ENCODE data around the gene EXOSC10. TPM values are rescaled to one million over a fixed set of nuclear protein-coding genes. Genes with fewer than 3 reads are reported as not detected.

EXOSC10 gene
- total and polyA plus RNA-seq, 12 donors, result 18.4 to 34.7 (median 21.4) TPM

DNA sequence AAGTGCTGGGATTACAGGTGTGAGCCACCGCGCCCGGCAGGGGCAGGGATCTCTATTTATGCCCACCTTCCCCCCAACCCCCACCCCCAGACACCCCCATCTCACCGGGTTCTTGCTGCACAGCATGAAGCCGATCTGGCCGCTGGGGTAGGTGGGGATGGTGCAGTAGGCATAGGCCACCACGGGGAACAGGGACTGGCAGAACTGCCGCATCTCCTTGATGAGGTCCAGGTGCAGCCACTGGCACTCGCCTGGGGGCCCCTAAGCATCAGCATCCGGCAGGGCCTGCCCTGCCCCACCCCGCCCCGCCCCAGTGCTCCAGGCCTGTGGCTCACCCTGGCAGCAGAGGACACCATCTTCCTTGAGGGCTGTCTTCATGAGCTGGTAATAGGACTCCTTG, 44.0 kb downstream of the EXOSC10 start:
- 95 to 98% methylated on average over 12 of the region's 12 CpGs for WGBS, 2 donors
- Histone ChIP-seq H3K4me3 (no peak overlapping the region), H3K36me3 (peaks cover 0 to 48% (median 13%) of the 10 kb centered on the region in 9 donors), H3K9me3 (no peaks in the 10 kb centered on the region), H3K27me3 (no peaks in the 10 kb centered on the region), H3K27ac (no peak overlapping the region), H3K4me1 (peaks cover 8 to 35% (median 15%) of the 10 kb centered on the region in 9 donors)
- ATAC-seq (no peak), DNase-seq (no peak)
- no peak for TF ChIP-seq CTCF (IDR thresholded peaks at IDR 0.05)
- intact Hi-C loops (cut with DNase I), result loop anchor here in 1 of 10 donors (10.0 kb wide), 1 partner anchor 669 kb away; no protein-coding TSS in a partner anchor

DNA sequence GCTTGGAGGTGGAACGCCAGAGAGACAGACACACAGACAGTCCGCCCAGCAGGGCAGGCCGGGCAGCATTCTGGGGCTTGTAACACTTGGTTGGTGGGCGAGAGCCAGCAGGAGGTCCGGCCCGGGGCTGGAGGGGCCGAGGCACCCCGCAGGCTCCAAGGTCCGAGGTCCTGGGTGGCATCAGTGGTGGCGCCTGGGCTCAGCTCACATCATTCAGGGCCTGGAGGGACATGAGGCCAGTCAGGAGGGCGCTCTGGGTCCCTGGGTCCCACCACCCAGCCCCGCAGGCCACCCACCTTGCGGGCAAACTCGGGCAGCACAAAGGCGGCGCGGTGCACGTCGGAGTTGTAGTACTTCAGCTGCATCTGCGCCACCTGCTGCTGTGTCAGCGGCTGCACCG, 45.0 kb downstream of the EXOSC10 start:
- H3K27me3 ChIP-seq, result no peaks in the 10 kb centered on the region
- WGBS, 2 donors, result 90 to 93% methylated on average over 22 of the region's 22 CpGs
- no peak overlapping the region for H3K27ac ChIP-seq
- H3K4me3 ChIP-seq, result no peak overlapping the region
- TF ChIP-seq CTCF (IDR thresholded peaks at IDR 0.05), result no peak
- intact Hi-C loops (cut with DNase I), result loop anchor here in 1 of 10 donors (10.0 kb wide), 1 partner anchor 670 kb away; no protein-coding TSS in a partner anchor
- peaks cover 7 to 33% (median 11%) of the 10 kb centered on the region in 9 donors for H3K4me1 ChIP-seq
- H3K36me3 ChIP-seq, result peaks cover 0 to 48% (median 13%) of the 10 kb centered on the region in 9 donors
- H3K9me3 ChIP-seq, result no peaks in the 10 kb centered on the region
- peak in 1 of 8 donors; percentile 8 for ATAC-seq
- no peak for DNase-seq

- Histone ChIP-seq H3K27me3 (no peaks in the 10 kb centered on the region), H3K36me3 (peaks cover 0 to 48% (median 13%) of the 10 kb centered on the region in 9 donors), H3K9me3 (no peaks in the 10 kb centered on the region), H3K4me3 (no peak overlapping the region), H3K27ac (no peak overlapping the region), H3K4me1 (peaks cover 6 to 29% (median 8%) of the 10 kb centered on the region in 9 donors)
- DNase-seq (no peak), ATAC-seq (peak in 1 of 8 donors; percentile 10)
- 87% methylated on average over 7 of the region's 7 CpGs for whole genome bisulfite sequencing, 2 donors
- TF ChIP-seq CTCF (IDR thresholded peaks at IDR 0.05), result no peak
- intact Hi-C loops (cut with DNase I), result loop anchor here in 1 of 10 donors (10.0 kb wide), 1 partner anchor 671 kb away; no protein-coding TSS in a partner anchor
Measured at GRCh38 chr1:11054181-11054580, 45.5 kb downstream of the EXOSC10 start.

- WGBS, 2 donors, result 63 to 65% methylated on average over 10 of the region's 10 CpGs
- TF ChIP-seq CTCF (IDR thresholded peaks at IDR 0.05), result no peak
- Histone ChIP-seq H3K27me3 (no peaks in the 10 kb centered on the region), H3K36me3 (peaks cover 0 to 48% (median 13%) of the 10 kb centered on the region in 9 donors), H3K9me3 (no peaks in the 10 kb centered on the region), H3K27ac (no peak overlapping the region), H3K4me3 (no peak overlapping the region), H3K4me1 (peaks cover 1 to 25% (median 3%) of the 10 kb centered on the region in 9 donors)
- ATAC-seq (peak; percentile 24 to 56 (median 36)), DNase-seq (no peak)
- intact Hi-C loops (cut with DNase I), result loop anchor here in 1 of 10 donors (10.0 kb wide), 1 partner anchor 671 kb away; no protein-coding TSS in a partner anchor
Measured at GRCh38 chr1:11053758-11054137, 45.9 kb downstream of the EXOSC10 start.
